ENCODE measurements around the gene OAF. TPM values are rescaled to one million over a fixed set of nuclear protein-coding genes. Genes with fewer than 3 reads are reported as not detected.

OAF gene
- total RNA-seq, 1 experiment from 2014 or later: 11.6 TPM

GRCh38 chr11:120219232-120219937, 8.6 kb downstream of the OAF start:
- no peak for DNase-seq
- Histone ChIP-seq H3K36me3 (replicated peaks; ENCODE audit: control insufficient read depth, insufficient read depth, low read length) (no peaks in the 10 kb centered on the region), H3K4me3 (ENCODE audit: insufficient read depth, low read depth, low read length) (no peak overlapping the region), H3K27me3 (ENCODE audit: control insufficient read depth, insufficient read depth, low read length) (peaks cover 28% of the 10 kb centered on the region)

- peaks cover 24% of the 10 kb centered on the region; the same call in 1 of the 2 replicates for H3K27me3 ChIP-seq (ENCODE audit: control insufficient read depth, insufficient read depth, low read length)
- no peaks in the 10 kb centered on the region for H3K36me3 ChIP-seq (replicated peaks; ENCODE audit: control insufficient read depth, insufficient read depth, low read length)
- no peak for DNase-seq
- H3K4me3 ChIP-seq (ENCODE audit: insufficient read depth, low read depth, low read length): no peak overlapping the region
Observed at GRCh38 chr11:120219938-120220746, 9.3 kb downstream of the OAF start.

- no peak overlapping the region for H3K4me3 ChIP-seq (ENCODE audit: insufficient read depth, low read depth, low read length)
- DNase-seq: no peak
- H3K27me3 ChIP-seq (ENCODE audit: control insufficient read depth, insufficient read depth, low read length): peaks cover 19% of the 10 kb centered on the region; the same call in 1 of the 2 replicates
- H3K36me3 ChIP-seq (replicated peaks; ENCODE audit: control insufficient read depth, insufficient read depth, low read length): no peaks in the 10 kb centered on the region
Observed at GRCh38 chr11:120220747-120221037, 9.9 kb downstream of the OAF start.

GRCh38 chr11:120221115-120221752, 10.4 kb downstream of the OAF start:
- no peaks in the 10 kb centered on the region for H3K36me3 ChIP-seq (replicated peaks; ENCODE audit: control insufficient read depth, insufficient read depth, low read length)
- no peak overlapping the region for H3K4me3 ChIP-seq (ENCODE audit: insufficient read depth, low read depth, low read length)
- peaks cover 17% of the 10 kb centered on the region; the same call in 1 of the 2 replicates for H3K27me3 ChIP-seq (ENCODE audit: control insufficient read depth, insufficient read depth, low read length)
- no peak for DNase-seq

- Histone ChIP-seq H3K27me3 (ENCODE audit: control insufficient read depth, insufficient read depth, low read length) (peaks cover 15% of the 10 kb centered on the region; the same call in 1 of the 2 replicates), H3K4me3 (ENCODE audit: insufficient read depth, low read depth, low read length) (no peak overlapping the region), H3K36me3 (replicated peaks; ENCODE audit: control insufficient read depth, insufficient read depth, low read length) (no peaks in the 10 kb centered on the region)
- DNase-seq: no peak
Observed at GRCh38 chr11:120222916-120223315, 12.1 kb downstream of the OAF start.

GRCh38 chr11:120223793-120224192, 13.0 kb downstream of the OAF start:
- DNase-seq: no peak
- no peaks in the 10 kb centered on the region for H3K36me3 ChIP-seq (replicated peaks; ENCODE audit: control insufficient read depth, insufficient read depth, low read length)
- H3K4me3 ChIP-seq (ENCODE audit: insufficient read depth, low read depth, low read length): no peak overlapping the region
- peaks cover 15% of the 10 kb centered on the region; the same call in 1 of the 2 replicates for H3K27me3 ChIP-seq (ENCODE audit: control insufficient read depth, insufficient read depth, low read length)

- H3K36me3 ChIP-seq (replicated peaks; ENCODE audit: control insufficient read depth, insufficient read depth, low read length): no peaks in the 10 kb centered on the region
- no peak for DNase-seq
- H3K4me3 ChIP-seq (ENCODE audit: insufficient read depth, low read depth, low read length): no peak overlapping the region
- peaks cover 12% of the 10 kb centered on the region; the same call in 1 of the 2 replicates for H3K27me3 ChIP-seq (ENCODE audit: control insufficient read depth, insufficient read depth, low read length)
Observed at GRCh38 chr11:120224361-120224760, 13.5 kb downstream of the OAF start.

- H3K27me3 ChIP-seq (ENCODE audit: control insufficient read depth, insufficient read depth, low read length): peaks cover 5% of the 10 kb centered on the region; the same call in 1 of the 2 replicates
- no peaks in the 10 kb centered on the region for H3K36me3 ChIP-seq (replicated peaks; ENCODE audit: control insufficient read depth, insufficient read depth, low read length)
- H3K4me3 ChIP-seq (ENCODE audit: insufficient read depth, low read depth, low read length): no peak overlapping the region
- DNase-seq: peak; percentile 73
Observed at GRCh38 chr11:120224972-120225909, 14.4 kb downstream of the OAF start.

- Histone ChIP-seq H3K36me3 (replicated peaks; ENCODE audit: control insufficient read depth, insufficient read depth, low read length) (no peaks in the 10 kb centered on the region), H3K4me3 (ENCODE audit: insufficient read depth, low read depth, low read length) (no peak overlapping the region), H3K27me3 (ENCODE audit: control insufficient read depth, insufficient read depth, low read length) (peaks cover 2% of the 10 kb centered on the region; the same call in 1 of the 2 replicates)
- DNase-seq: no peak
Observed at GRCh38 chr11:120226242-120226641, 15.4 kb downstream of the OAF start.

GRCh38 chr11:120226714-120227113, 15.9 kb downstream of the OAF start:
- DNase-seq: no peak
- Histone ChIP-seq H3K27me3 (ENCODE audit: control insufficient read depth, insufficient read depth, low read length) (peaks cover 2% of the 10 kb centered on the region; the same call in 1 of the 2 replicates), H3K36me3 (replicated peaks; ENCODE audit: control insufficient read depth, insufficient read depth, low read length) (no peaks in the 10 kb centered on the region), H3K4me3 (ENCODE audit: insufficient read depth, low read depth, low read length) (no peak overlapping the region)

- DNase-seq: no peak
- Histone ChIP-seq H3K36me3 (replicated peaks; ENCODE audit: control insufficient read depth, insufficient read depth, low read length) (no peaks in the 10 kb centered on the region), H3K4me3 (ENCODE audit: insufficient read depth, low read depth, low read length) (no peak overlapping the region), H3K27me3 (ENCODE audit: control insufficient read depth, insufficient read depth, low read length) (peaks cover 2% of the 10 kb centered on the region; the same call in 1 of the 2 replicates)
Observed at GRCh38 chr11:120227228-120227852, 16.5 kb downstream of the OAF start.

GRCh38 chr11:120228794-120229384, 18.1 kb downstream of the OAF start:
- Histone ChIP-seq H3K4me3 (ENCODE audit: insufficient read depth, low read depth, low read length) (no peak overlapping the region), H3K27me3 (ENCODE audit: control insufficient read depth, insufficient read depth, low read length) (peaks cover 3% of the 10 kb centered on the region; the same call in 1 of the 2 replicates), H3K36me3 (replicated peaks; ENCODE audit: control insufficient read depth, insufficient read depth, low read length) (no peaks in the 10 kb centered on the region)
- peak; percentile 92 for DNase-seq

All from H7 (cell line).